SK-N-SH (cell line): ENCODE results near the gene CHD8. TPM values are rescaled to one million over a fixed set of nuclear protein-coding genes. Genes with fewer than 3 reads are reported as not detected.

Experiments used
- CTCF ChIA-PET: fragments of 300-600, 350-600 bp; formaldehyde crosslinking; extraction: SDS; loops from one replicate; lab custom pipeline; 2021; lab: Yijun Ruan, JAX
- POLR2A ChIA-PET: fragments of 350-600 bp; sonication (Branson Sonifier 250); formaldehyde crosslinking; extraction: SDS; loops from one replicate; lab custom pipeline; 2020; ENCODE audit warnings: antibody characterized with exemption, inconsistent platforms; lab: Yijun Ruan, JAX
- DNase-seq: peaks from one replicate; pipeline ENCODE4 v3.0.0; 2012
- H2AFZ ChIP-seq: fragments of 200-600 bp; sonication (generic); 2 replicates; pipeline ENCODE4 v1.8.1; 2016; ENCODE audit warnings: antibody characterized with exemption, mild to moderate bottlenecking, low read depth
- H3F3A ChIP-seq: fragments of 200-600 bp; sonication (generic); replicated peaks from 2 replicates; pipeline ENCODE3; 2016; ENCODE audit warnings: antibody characterized with exemption, mild to moderate bottlenecking; ENCODE audit not compliant: insufficient read depth
- H3K27ac ChIP-seq, 2 experiments: fragments of 200-500 bp in 1 of 2; fragments of 200-600 bp in 1 of 2; sonication (Bioruptor generic) in 1 of 2; sonication (generic), shearing (Covaris generic) in 1 of 2; 2 replicates each; pipeline versions ENCODE4 v1.5.1 to v1.6.1; 2014 to 2016; ENCODE audit warnings: low read depth in 2 of 2, inconsistent platforms in 1 of 2, low read length in 1 of 2, mild to moderate bottlenecking in 1 of 2, mixed read lengths in 1 of 2
- H3K27me3 ChIP-seq: fragments of 200-600 bp; sonication (generic), shearing (Covaris generic); 2 replicates; pipeline ENCODE4 v1.6.1; 2016; ENCODE audit warnings: mixed run types; ENCODE audit not compliant: insufficient read depth
- H3K36me3 ChIP-seq, 2 experiments: fragments of 200-500 bp in 1 of 2; fragments of 200-600 bp in 1 of 2; sonication (Bioruptor generic) in 1 of 2; sonication (generic) in 1 of 2; replicated peaks in 1 of 2; 2 replicates each; pipeline versions ENCODE3 to v1.5.1; 2014 to 2016; ENCODE audit warnings: low read length in 1 of 2, mild to moderate bottlenecking in 1 of 2; ENCODE audit not compliant: insufficient read depth in 2 of 2, control insufficient read depth in 1 of 2
- H3K4me1 ChIP-seq, 2 experiments: fragments of 200-500 bp in 1 of 2; fragments of 200-600 bp in 1 of 2; sonication (Bioruptor generic) in 1 of 2; sonication (generic), shearing (Covaris generic) in 1 of 2; 2 replicates each; pipeline versions ENCODE4 v1.5.1 to v1.6.1; 2014 to 2016; ENCODE audit warnings: low read depth in 1 of 2, low read length in 1 of 2, mixed run types in 1 of 2; ENCODE audit not compliant: insufficient read depth in 2 of 2, control insufficient read depth in 1 of 2
- H3K4me2 ChIP-seq: fragments of 200-600 bp; sonication (generic), shearing (Covaris generic); 2 replicates; pipeline ENCODE4 v1.6.1; 2017; ENCODE audit warnings: mixed run types
- H3K4me3 ChIP-seq, 2 experiments: fragments of 200-500 bp in 1 of 2; fragments of 200-600 bp in 1 of 2; sonication (Bioruptor generic) in 1 of 2; sonication (generic), shearing (Covaris generic) in 1 of 2; 2 replicates each; pipeline versions ENCODE4 v1.5.1 to v1.8.1; 2014 to 2016; ENCODE audit warnings: low read depth in 2 of 2, inconsistent platforms in 1 of 2, low read length in 1 of 2, mild to moderate bottlenecking in 1 of 2, mixed read lengths in 1 of 2, moderate library complexity in 1 of 2
- H3K79me2 ChIP-seq: fragments of 200-600 bp; sonication (generic); 2 replicates; pipeline ENCODE4 v1.8.1; 2017; ENCODE audit warnings: mild to moderate bottlenecking; ENCODE audit not compliant: insufficient read depth
- H3K9ac ChIP-seq: fragments of 200-600 bp; sonication (generic); 2 replicates; pipeline ENCODE4 v1.6.1; 2017; ENCODE audit warnings: mixed run types
- H3K9me2 ChIP-seq: fragments of 200-600 bp; sonication (generic); 2 replicates; pipeline ENCODE4 v1.6.1; 2017; ENCODE audit warnings: mixed run types
- H3K9me3 ChIP-seq: fragments of 200-600 bp; sonication (generic); 2 replicates; pipeline ENCODE4 v1.6.1; 2017; ENCODE audit warnings: mixed run types, mild to moderate bottlenecking, moderate library complexity
- H4K20me1 ChIP-seq: fragments of 200-600 bp; sonication (generic); 2 replicates; pipeline ENCODE4 v1.6.1; 2017; ENCODE audit warnings: mild to moderate bottlenecking, mixed run types; ENCODE audit not compliant: insufficient read depth
- CHD2 ChIP-seq: fragments of 150-350 bp; IDR thresholded peaks from 2 replicates; pipeline ENCODE4 v1.6.1; 2018; ENCODE audit warnings: low read length; ENCODE audit not compliant: partially characterized antibody
- MAX ChIP-seq: IDR thresholded peaks from 2 replicates; pipeline ENCODE4 v1.4.0; 2012; ENCODE audit warnings: low read depth
- MEF2A ChIP-seq: IDR thresholded peaks from 2 replicates; pipeline ENCODE4 v1.4.0; 2012; ENCODE audit warnings: low read depth, borderline replicate concordance
- MXI1 ChIP-seq: IDR thresholded peaks from 2 replicates; pipeline ENCODE4 v1.6.1; 2012; ENCODE audit warnings: mild to moderate bottlenecking, low read depth, low read length, improper control_type of control experiment
- RAD21 ChIP-seq: IDR thresholded peaks from 2 replicates; pipeline ENCODE4 v1.6.1; 2012; ENCODE audit warnings: mild to moderate bottlenecking, low read length
- REST ChIP-seq: IDR thresholded peaks from 2 replicates; pipeline ENCODE4 v1.6.1; 2012; ENCODE audit warnings: mild to moderate bottlenecking, low read depth, low read length, moderate library complexity
- RXRA ChIP-seq: IDR thresholded peaks from 2 replicates; pipeline ENCODE4 v1.4.0; 2012; ENCODE audit warnings: low read depth, mild to moderate bottlenecking, borderline replicate concordance
- SMC3 ChIP-seq: IDR thresholded peaks from 2 replicates; pipeline ENCODE4 v1.6.1; 2012; ENCODE audit warnings: low read depth, low read length, improper control_type of control experiment
- TAF1 ChIP-seq: IDR thresholded peaks from 2 replicates; pipeline ENCODE4 v1.6.1; 2012; ENCODE audit warnings: low read depth, mild to moderate bottlenecking, low read length, moderate library complexity, borderline replicate concordance
- ZBTB33 ChIP-seq: IDR thresholded peaks from 2 replicates; pipeline ENCODE4 v1.4.0; 2012; ENCODE audit warnings: low read depth, borderline replicate concordance
- WGBS: methylation state at CpG from one replicate; pipeline ENCODE4 v1.1.6; 2017; ENCODE audit warnings: low lambda C conversion rate; 5-methylcytosine and 5-hydroxymethylcytosine counted together
- polyA plus RNA-seq, 3 experiments: library from polyadenylated mRNA; depleted of rRNA; stranded (reverse); fragments of >200 nt; gene quantifications; 2 replicates each; pipeline ENCODE4 v1.2.3, GENCODE V29; 2012

CHD8 gene
- polyA plus RNA-seq, 1 of the 3 experiments (the other 2 are of a cell fraction) = 25.3 TPM

- Histone ChIP-seq H3K9ac (peak overlapping the region; percentile 87), H3K9me2 (no peaks in the 10 kb centered on the region), H3K27ac (peak overlapping the region; percentile 72 to 91), H3K79me2 (peaks cover 53% of the 10 kb centered on the region), H3K4me3 (peak overlapping the region; percentile 85 to 90), H2AFZ (peak overlapping the region; percentile 66; the same call in 1 of the 2 replicates), H3K4me2 (peak overlapping the region; percentile 92), H3K4me1 (peaks cover 2 to 4% of the 10 kb centered on the region in 2 experiments; a peak in 2 of 4 replicates), H3K27me3 (no peaks in the 10 kb centered on the region), H4K20me1 (peaks cover 6% of the 10 kb centered on the region), H3F3A (peaks cover 14% of the 10 kb centered on the region), H3K36me3 (peaks cover 7 to 15% of the 10 kb centered on the region in 2 experiments), H3K9me3 (no peaks in the 10 kb centered on the region)
- POLR2A ChIA-PET = interaction anchor here (1.2 to 2.1 kb wide), 5 partner anchors 18 to 71 kb away, joined by 3 to 29 read pairs (median 4); partner anchors contain the start of genes RAB2B, SALL2, SUPT16H and TOX4
- 2% methylated on average over 14 of the region's 17 CpGs for whole genome bisulfite sequencing
- TF ChIP-seq MAX = no peak
- TF ChIP-seq ZBTB33 = no peak
- TF ChIP-seq REST = no peak
- no peak for TF ChIP-seq TAF1
- no peak for TF ChIP-seq MXI1
- no peak for TF ChIP-seq MEF2A
- no peak for TF ChIP-seq RAD21
- TF ChIP-seq CHD2 = no peak
- TF ChIP-seq SMC3 = no peak
- TF ChIP-seq RXRA = no peak
- CTCF ChIA-PET = interaction anchor here (0.5 to 4.7 kb wide), 8 partner anchors 8 to 133 kb away, joined by 3 to 38 read pairs (median 4); partner anchors contain the start of genes RAB2B and TOX4
- DNase-seq = no peak
Observed at GRCh38 chr14:21455592-21455911, 371 bp downstream of the CHD8 start.
